Liver (tissue), 3 donors: ENCODE results near the gene CLEC16A.

Experiments used
- CTCF ChIP-seq: fragments of 150-350 bp; IDR thresholded peaks from 2 replicates; pipeline ENCODE4 v1.5.1; 2017; ENCODE audit warnings: improper control_type of control experiment, low read depth, low read length; ENCODE audit not compliant: missing input control
- RAD21 ChIP-seq, 2 donors: IDR thresholded peaks; 2 replicates each; pipeline ENCODE4 v1.6.1; 2016; ENCODE audit warnings: antibody characterized with exemption in 2 of 2, mild to moderate bottlenecking in 2 of 2
- REST ChIP-seq: IDR thresholded peaks from 2 replicates; pipeline ENCODE4 v1.6.1; 2016; ENCODE audit warnings: antibody characterized with exemption, mild to moderate bottlenecking
- ZBTB33 ChIP-seq: IDR thresholded peaks from 2 replicates; pipeline ENCODE4 v1.6.1; 2016; ENCODE audit warnings: antibody characterized with exemption
- donor health status: healthy.
- donor health status: healthy.

GRCh38 chr16:11050536-11050935, 106.2 kb downstream of the CLEC16A start:
- TF ChIP-seq CTCF: no peak
- no peak for TF ChIP-seq ZBTB33
- no peak for TF ChIP-seq RAD21 (IDR thresholded peaks at IDR 0.05)
- no peak for TF ChIP-seq REST
